D341Med (cell line): ENCODE results near the gene NUP188.
"Not testable (repeated sequence)": the region's sequence is repeated elsewhere in the genome, so short reads cannot be mapped to it uniquely, and the experiment has no call there.

Experiments used
- DNase-seq: peaks from one replicate; pipeline ENCODE4 v3.0.0; 2012; ENCODE audit warnings: low spot score

NUP188 gene

GRCh38 chr9:129028192-129028966 is 80.9 kb downstream of the NUP188 start, which contains the start of gene SH3GLB2:
Gene SH3GLB2 (minus strand): TSS chr9:129028331. CDS start chr9:129028154, 177 bp downstream.
- peak; percentile 98 for DNase-seq

GRCh38 chr9:129030191-129030590 is 82.7 kb downstream of the NUP188 start:
- no peak for DNase-seq

GRCh38 chr9:129031514-129031913 is 84.0 kb downstream of the NUP188 start:
- no peak for DNase-seq

GRCh38 chr9:129032541-129033159 is 85.2 kb downstream of the NUP188 start:
- DNase-seq, result no peak

- no peak for DNase-seq
Measured at GRCh38 chr9:129033216-129033615, 85.7 kb downstream of the NUP188 start.

- not testable (repeated sequence) for DNase-seq
Measured at GRCh38 chr9:129035838-129036237, 88.3 kb downstream of the NUP188 start.

GRCh38 chr9:129036241-129036922 is 88.9 kb downstream of the NUP188 start, which contains the start of gene MIGA2:
Gene MIGA2 (plus strand): TSS chr9:129036626. CDS start chr9:129040595, 3,969 bp downstream.
- DNase-seq, result peak; percentile 98

- peak; percentile 17 for DNase-seq
Measured at GRCh38 chr9:129036923-129037766, 89.6 kb downstream of the NUP188 start.

GRCh38 chr9:129037767-129038098 is 90.2 kb downstream of the NUP188 start:
- no peak for DNase-seq

- DNase-seq, result peak; percentile 12
Measured at GRCh38 chr9:129038109-129038852, 90.8 kb downstream of the NUP188 start.

- DNase-seq, result no peak
Measured at GRCh38 chr9:129040113-129040643, 92.7 kb downstream of the NUP188 start.

- no peak for DNase-seq
Measured at GRCh38 chr9:129042016-129042415, 94.5 kb downstream of the NUP188 start.

- DNase-seq, result peak; percentile 45
Measured at GRCh38 chr9:129052592-129052991, 105.1 kb downstream of the NUP188 start.

- no peak for DNase-seq
Measured at GRCh38 chr9:129053020-129053419, 105.5 kb downstream of the NUP188 start.

GRCh38 chr9:129054163-129054851 is 106.8 kb downstream of the NUP188 start:
- DNase-seq, result no peak
